Adrenal gland (tissue), 19 donors: Measurements from ENCODE around the gene VIPR1. TPM values are rescaled to one million over a fixed set of nuclear protein-coding genes. Genes with fewer than 3 reads are reported as not detected.
A peak's percentile ranks its signal among the peaks of the same experiment; 100 is the strongest.

Source experiments
- DNase-seq, 7 donors: peaks; one replicate each; pipeline ENCODE4 v3.0.0-alpha.2; 2019 to 2020
- H3K27ac ChIP-seq, 5 donors: fragments of 200-600 bp; sonication (generic) in 4 of 5; 1 replicate in 3 of 5; 2 replicates in 2 of 5; pipeline versions ENCODE4 v1.5.1 to v1.8.0; 2016 to 2020; ENCODE audit warnings: mild to moderate bottlenecking in 1 of 5
- H3K27me3 ChIP-seq: fragments of 200-600 bp; 2 replicates; pipeline ENCODE4 v1.8.0; 2021
- H3K36me3 ChIP-seq, 2 donors: fragments of 200-600 bp; replicated peaks in 1 of 2; 1 replicate in 1 of 2; 2 replicates in 1 of 2; pipeline versions ENCODE4 v1.5.1 to v1.8.0; 2018 to 2022
- H3K4me1 ChIP-seq, 2 donors: fragments of 200-600 bp; replicated peaks in 1 of 2; 1 replicate in 1 of 2; 2 replicates in 1 of 2; pipeline versions ENCODE4 v1.5.1 to v1.8.0; 2018 to 2021
- H3K4me3 ChIP-seq, 4 donors: fragments of 200-600 bp; sonication (generic) in 3 of 4; one replicate each; pipeline ENCODE4 v1.5.1; 2016 to 2018
- H3K9me3 ChIP-seq, 3 donors: fragments of 200-600 bp; sonication (generic) in 1 of 3; replicated peaks in 1 of 3; 1 replicate in 2 of 3; 2 replicates in 1 of 3; pipeline versions ENCODE4 v1.5.1 to v1.8.0; 2016 to 2021
- POLR2A ChIP-seq, 2 donors: fragments of 450-650 bp; IDR thresholded peaks; one replicate each; pipeline ENCODE4 v1.6.1; 2017; ENCODE audit warnings: antibody characterized with exemption in 2 of 2, mild to moderate bottlenecking in 2 of 2, moderate library complexity in 1 of 2
- WGBS, 4 donors: extraction: QIAGEN DNeasy Blood & Tissue Kit in 2 of 4; methylation state at CpG; one replicate each; pipeline versions ENCODE4 v1.1.5 to v1.1.7; 2013 to 2017; 5-methylcytosine and 5-hydroxymethylcytosine counted together
- intact Hi-C, 2 donors: fragments of 100-400 bp; cut with DNase I; formaldehyde crosslinking; loops; one replicate each; pipeline versions ENCODE4 v1.14.1 to v1.15.0; 2022 to 2023
- long read RNA-seq, 10 donors: library from polyadenylated mRNA in 3 of 10; unstranded in 2 of 10; stranded (forward) in 1 of 10; transcript quantifications; one replicate each; pipeline ENCODE4 v2.0.0 and lab custom pipeline, GENCODE V29; 2021 to 2026
- polyA plus RNA-seq, 3 donors: library from polyadenylated mRNA; stranded (reverse); fragments of 200-250 nt in 2 of 3; fragments of 350-450 nt in 1 of 3; fragmentation: Illumina TruSeq in 1 of 3; extraction: RNeasy Lipid Tissue Mini Kit (QIAGEN cat#74804) in 1 of 3; gene quantifications; one replicate each; pipeline ENCODE4 v1.2.3, GENCODE V29; 2013 to 2014
- total RNA-seq, 9 donors: library from RNA; depleted of rRNA in 4 of 9; stranded (reverse); fragments of >200 nt in 4 of 9; fragments of 120-200 nt in 1 of 9; fragmentation: NEBNext Ultra II Directional in 1 of 9; extraction: Animal tissue kit (Norgen Biotek cat#: 25700) in 1 of 9; gene quantifications; one replicate each; pipeline versions ENCODE4 v1.1.0 to v1.2.4, GENCODE V29; 2013 to 2023
- TF ChIP-seq, protein P1 (sequence below), 6 experiments: fragments of 450-650 bp in 4 of 6; fragments of 200-600 bp in 2 of 6; sonication (generic) in 1 of 6; IDR thresholded peaks; 1 replicate in 5 of 6; 2 replicates in 1 of 6; pipeline versions ENCODE4 v1.5.1 to v1.8.0; 2016 to 2021; ENCODE audit warnings: antibody characterized with exemption in 6 of 6, mild to moderate bottlenecking in 2 of 6, moderate library complexity in 1 of 6
- donor health status: healthy with polysubstance abuse.
- donor health status: Bipolar disorder and iron deficiency.
- donor health status: DM: yes; HTN: yes; CAD: no.
- donor health status: DM: no; HTN: no; CAD: no.
- donor health status: DM: no; HTN: no; CAD: no.
- donor health status: DM: yes; HTN: yes; CAD: no.

Gene VIPR1, protein sequence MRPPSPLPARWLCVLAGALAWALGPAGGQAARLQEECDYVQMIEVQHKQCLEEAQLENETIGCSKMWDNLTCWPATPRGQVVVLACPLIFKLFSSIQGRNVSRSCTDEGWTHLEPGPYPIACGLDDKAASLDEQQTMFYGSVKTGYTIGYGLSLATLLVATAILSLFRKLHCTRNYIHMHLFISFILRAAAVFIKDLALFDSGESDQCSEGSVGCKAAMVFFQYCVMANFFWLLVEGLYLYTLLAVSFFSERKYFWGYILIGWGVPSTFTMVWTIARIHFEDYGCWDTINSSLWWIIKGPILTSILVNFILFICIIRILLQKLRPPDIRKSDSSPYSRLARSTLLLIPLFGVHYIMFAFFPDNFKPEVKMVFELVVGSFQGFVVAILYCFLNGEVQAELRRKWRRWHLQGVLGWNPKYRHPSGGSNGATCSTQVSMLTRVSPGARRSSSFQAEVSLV
- total RNA-seq (10 to 100 TPM in 3 of 9 donors, 1 to 10 TPM in 5, under 1 TPM in 1; 0.55 to 24.4 (median 2.7) TPM), polyA plus RNA-seq (1 to 10 TPM; 2.6 to 9.2 (median 4.2) TPM)
- long read RNA-seq, donor 1: 0 reads
- long read RNA-seq, donor 2: 0 reads
- long read RNA-seq, donor 3: 0 reads
- long read RNA-seq, donor 4: 0 reads
- long read RNA-seq, donor 5, partial matches to known transcripts: 0 of 4 reads
- long read RNA-seq, donor 5, other reads (novel, unspliced or antisense): 1 of 4 reads
- long read RNA-seq, donor 6: 0 reads
- long read RNA-seq, donor 7: 0 reads
- long read RNA-seq, donor 8: 0 reads
- long read RNA-seq, donor 9: 0 reads
- long read RNA-seq, donor 10: 0 reads

DNA sequence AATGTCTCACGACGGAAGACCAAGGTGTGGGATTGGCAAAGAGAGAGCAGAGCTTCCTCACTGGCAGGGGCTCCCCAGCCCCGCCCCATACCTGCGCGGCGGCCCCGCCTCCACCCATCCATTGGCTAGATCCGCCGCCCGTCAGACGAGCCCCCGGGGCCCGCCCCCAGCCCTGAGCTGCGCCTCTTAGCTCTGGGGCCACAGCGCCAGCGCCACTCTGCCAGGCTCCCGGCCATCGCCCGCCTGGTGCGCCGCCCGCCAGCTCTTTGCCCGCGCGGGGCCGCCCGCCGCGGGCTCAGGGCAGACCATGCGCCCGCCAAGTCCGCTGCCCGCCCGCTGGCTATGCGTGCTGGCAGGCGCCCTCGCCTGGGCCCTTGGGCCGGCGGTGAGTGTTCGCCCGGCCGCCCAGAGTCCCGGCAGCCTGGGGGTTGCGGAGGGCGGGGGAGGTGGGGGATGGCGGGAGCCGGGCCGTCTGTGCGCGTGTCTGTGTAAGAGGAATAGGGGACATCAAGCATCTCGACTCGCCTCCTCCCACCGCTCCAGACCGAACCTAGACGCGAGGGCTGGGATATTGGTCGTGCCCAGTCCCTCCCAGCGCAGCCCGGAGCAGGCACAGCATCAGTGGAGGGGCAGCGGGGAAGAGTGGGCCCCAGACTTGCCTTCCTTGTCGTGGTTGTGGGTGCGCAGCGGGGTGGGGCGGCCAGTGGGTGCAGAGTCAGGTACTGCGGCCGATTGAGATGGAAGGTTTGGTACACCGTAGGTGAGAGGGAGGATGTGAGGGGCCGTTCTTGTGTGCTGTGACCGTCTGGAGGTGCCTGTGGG lies at the start of gene VIPR1:
Gene VIPR1 (plus strand): TSS at position 215 of the 822 bp plus-strand sequence. CDS start 93 bp downstream, at position 308.
- DNase-seq: peak; percentile 56 to 84 (median 65)

DNA sequence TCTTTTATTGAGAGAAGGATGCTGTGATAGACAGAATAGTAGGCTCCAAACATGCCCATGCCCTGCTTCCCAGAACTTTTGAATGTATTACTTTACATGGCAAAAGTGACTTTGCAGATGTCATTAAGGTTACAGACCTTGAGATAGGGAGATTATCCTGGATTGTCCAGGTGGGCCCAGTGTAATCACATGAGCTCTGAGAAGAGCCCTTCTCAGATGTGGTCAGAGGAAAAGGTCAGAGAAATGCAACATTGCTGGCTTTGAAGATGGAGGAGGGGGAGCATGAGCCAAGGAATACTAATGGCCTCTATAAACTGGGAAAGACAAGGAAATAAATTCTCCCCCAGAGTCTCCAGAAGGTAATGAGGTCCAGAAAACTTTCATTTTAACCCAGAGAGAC lies 46.2 kb upstream of the VIPR1 start:
- H3K9me3 ChIP-seq: no peaks in the 10 kb centered on the region
- no peaks in the 10 kb centered on the region for H3K36me3 ChIP-seq
- TF ChIP-seq POLR2A (IDR thresholded peaks at IDR 0.05): no peak
- TF ChIP-seq, protein P1, sequence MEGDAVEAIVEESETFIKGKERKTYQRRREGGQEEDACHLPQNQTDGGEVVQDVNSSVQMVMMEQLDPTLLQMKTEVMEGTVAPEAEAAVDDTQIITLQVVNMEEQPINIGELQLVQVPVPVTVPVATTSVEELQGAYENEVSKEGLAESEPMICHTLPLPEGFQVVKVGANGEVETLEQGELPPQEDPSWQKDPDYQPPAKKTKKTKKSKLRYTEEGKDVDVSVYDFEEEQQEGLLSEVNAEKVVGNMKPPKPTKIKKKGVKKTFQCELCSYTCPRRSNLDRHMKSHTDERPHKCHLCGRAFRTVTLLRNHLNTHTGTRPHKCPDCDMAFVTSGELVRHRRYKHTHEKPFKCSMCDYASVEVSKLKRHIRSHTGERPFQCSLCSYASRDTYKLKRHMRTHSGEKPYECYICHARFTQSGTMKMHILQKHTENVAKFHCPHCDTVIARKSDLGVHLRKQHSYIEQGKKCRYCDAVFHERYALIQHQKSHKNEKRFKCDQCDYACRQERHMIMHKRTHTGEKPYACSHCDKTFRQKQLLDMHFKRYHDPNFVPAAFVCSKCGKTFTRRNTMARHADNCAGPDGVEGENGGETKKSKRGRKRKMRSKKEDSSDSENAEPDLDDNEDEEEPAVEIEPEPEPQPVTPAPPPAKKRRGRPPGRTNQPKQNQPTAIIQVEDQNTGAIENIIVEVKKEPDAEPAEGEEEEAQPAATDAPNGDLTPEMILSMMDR (IDR thresholded peaks at IDR 0.05): no peak
- DNase-seq: no peak
- no peaks in the 10 kb centered on the region for H3K4me1 ChIP-seq
- no peak overlapping the region for H3K4me3 ChIP-seq
- intact Hi-C loops: no loop called here
- H3K27me3 ChIP-seq: no peaks in the 10 kb centered on the region
- H3K27ac ChIP-seq: no peak overlapping the region

More for the DNA sequence above, at the start of gene VIPR1:
- intact Hi-C loops: no loop called here
- no peak within 1 kb of the TSS for H3K27ac ChIP-seq
- no peak for TF ChIP-seq POLR2A (IDR thresholded peaks at IDR 0.05)
- TF ChIP-seq, protein P1 (IDR thresholded peaks at IDR 0.05): no peak
- peak within 1 kb of the TSS in 2 of 4 donors; percentile 13 to 59 for H3K4me3 ChIP-seq
- no peaks in the 10 kb centered on the region for H3K36me3 ChIP-seq
- WGBS, 4 donors: 7 to 16% (median 12%) methylated on average over 38 to 69 of the region's 69 CpGs
- H3K4me1 ChIP-seq: peaks cover 6 to 20% of the 10 kb centered on the region in 2 donors
- H3K9me3 ChIP-seq: no peaks in the 10 kb centered on the region
- H3K27me3 ChIP-seq: peaks cover 13% of the 10 kb centered on the region

DNA sequence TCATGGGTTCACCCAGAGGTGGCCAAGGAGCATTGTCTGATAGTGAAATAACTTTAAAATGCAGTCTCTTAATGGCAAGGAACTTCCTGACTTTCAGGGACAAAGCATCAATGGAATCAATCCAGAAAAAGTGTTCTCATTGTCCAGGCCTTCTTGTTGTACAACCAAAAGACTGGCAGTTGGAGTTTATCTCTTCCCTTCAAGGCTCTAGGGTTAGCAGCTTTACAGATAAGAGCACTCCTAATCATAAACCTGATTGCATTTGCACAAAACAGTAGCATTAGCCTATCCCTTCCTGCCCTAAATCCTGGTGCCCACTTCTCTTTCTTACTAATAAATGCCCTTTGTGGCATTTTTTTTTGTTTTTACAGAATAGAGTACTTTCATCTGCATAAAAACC lies 43.3 kb upstream of the VIPR1 start:
- no peak for TF ChIP-seq POLR2A (IDR thresholded peaks at IDR 0.05)
- TF ChIP-seq, protein P1 (IDR thresholded peaks at IDR 0.05): no peak
- H3K4me1 ChIP-seq: no peaks in the 10 kb centered on the region

DNA sequence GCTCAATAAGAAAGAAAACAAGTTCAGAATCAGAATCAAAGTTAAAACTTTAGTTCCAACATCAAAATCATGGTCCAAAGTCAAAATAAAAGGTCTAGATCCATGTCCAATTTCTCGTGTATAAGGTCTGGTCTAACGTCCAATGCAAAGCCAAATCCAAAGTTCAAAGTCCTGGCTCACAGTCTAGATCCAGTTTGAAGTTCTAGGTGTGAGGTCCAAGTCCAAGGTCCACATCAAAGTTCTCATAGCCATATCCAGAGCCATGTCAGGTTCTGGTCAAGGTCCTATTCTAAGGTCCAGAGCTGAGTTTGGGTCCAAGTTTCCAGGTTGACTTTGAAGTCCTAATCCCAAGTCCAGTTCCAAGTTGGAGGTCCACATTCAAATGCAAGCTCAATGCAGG lies 40.7 kb upstream of the VIPR1 start:
- H3K27me3 ChIP-seq: no peaks in the 10 kb centered on the region
- H3K36me3 ChIP-seq: no peaks in the 10 kb centered on the region
- 74 to 92% (median 88%) methylated on average over 2 of the region's 2 CpGs for WGBS, 4 donors
- intact Hi-C loops: no loop called here
- H3K4me3 ChIP-seq: no peak overlapping the region
- no peak for TF ChIP-seq POLR2A (IDR thresholded peaks at IDR 0.05)
- TF ChIP-seq, protein P1 (IDR thresholded peaks at IDR 0.05): no peak
- H3K4me1 ChIP-seq: no peaks in the 10 kb centered on the region
- H3K27ac ChIP-seq: no peak overlapping the region
- H3K9me3 ChIP-seq: no peaks in the 10 kb centered on the region
- DNase-seq: no peak

More for the DNA sequence above, 43.3 kb upstream of the VIPR1 start:
- H3K36me3 ChIP-seq: no peaks in the 10 kb centered on the region
- no peak overlapping the region for H3K27ac ChIP-seq
- no peak overlapping the region for H3K4me3 ChIP-seq
- H3K27me3 ChIP-seq: no peaks in the 10 kb centered on the region
- no peaks in the 10 kb centered on the region for H3K9me3 ChIP-seq
- intact Hi-C loops: no loop called here
- DNase-seq: no peak
